NCI-H1436 treated with DMSO at 0.1 percent for 48 hours (cell line): ENCODE data around the gene HDLBP.
"Not testable (repeated sequence)": the region's sequence is repeated elsewhere in the genome, so short reads cannot be mapped to it uniquely, and the experiment has no call there.

Experiments
- DNase-seq: peaks from one replicate; lab custom pipeline; 2025; lab: John Stamatoyannopoulos, UW

The HDLBP gene

DNA sequence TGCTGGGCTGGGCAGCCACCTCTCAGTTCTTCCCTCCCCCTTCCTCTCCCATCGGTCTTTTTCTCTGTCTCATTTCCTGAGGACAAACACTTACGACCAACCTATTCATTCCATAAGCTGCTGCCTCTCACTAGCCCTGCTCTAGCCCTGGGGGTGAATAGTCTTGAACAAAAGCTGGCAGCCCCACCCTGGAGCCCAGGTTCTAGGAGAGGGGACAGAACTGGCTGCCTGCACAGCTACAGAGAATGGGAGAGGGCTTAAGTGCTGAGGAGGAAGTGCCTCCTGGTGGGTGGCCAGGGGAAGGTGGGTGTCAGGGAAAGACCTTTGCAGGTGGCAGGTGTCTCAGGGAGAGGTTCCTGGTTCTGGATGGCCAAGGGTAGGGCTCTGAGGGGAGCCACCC is 104.2 kb downstream of the HDLBP start:
- DNase-seq: no peak

DNA sequence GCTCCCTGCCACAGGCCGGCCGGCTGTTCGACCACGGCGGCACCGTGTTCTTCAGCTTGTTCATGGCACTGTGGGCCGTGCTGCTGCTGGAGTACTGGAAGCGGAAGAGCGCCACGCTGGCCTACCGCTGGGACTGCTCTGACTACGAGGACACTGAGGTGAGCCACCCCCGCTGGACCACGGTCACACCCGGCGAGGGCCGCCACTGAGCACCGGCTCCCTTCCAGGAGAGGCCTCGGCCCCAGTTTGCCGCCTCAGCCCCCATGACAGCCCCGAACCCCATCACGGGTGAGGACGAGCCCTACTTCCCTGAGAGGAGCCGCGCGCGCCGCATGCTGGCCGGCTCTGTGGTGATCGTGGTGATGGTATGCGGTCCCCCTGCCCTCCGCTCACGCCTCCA is 106.2 kb downstream of the HDLBP start:
- no peak for DNase-seq

GRCh38 chr2:241208058-241208457 is 107.4 kb downstream of the HDLBP start:
- no peak for DNase-seq

GRCh38 chr2:241207641-241208040 is 107.8 kb downstream of the HDLBP start:
- no peak for DNase-seq

DNA sequence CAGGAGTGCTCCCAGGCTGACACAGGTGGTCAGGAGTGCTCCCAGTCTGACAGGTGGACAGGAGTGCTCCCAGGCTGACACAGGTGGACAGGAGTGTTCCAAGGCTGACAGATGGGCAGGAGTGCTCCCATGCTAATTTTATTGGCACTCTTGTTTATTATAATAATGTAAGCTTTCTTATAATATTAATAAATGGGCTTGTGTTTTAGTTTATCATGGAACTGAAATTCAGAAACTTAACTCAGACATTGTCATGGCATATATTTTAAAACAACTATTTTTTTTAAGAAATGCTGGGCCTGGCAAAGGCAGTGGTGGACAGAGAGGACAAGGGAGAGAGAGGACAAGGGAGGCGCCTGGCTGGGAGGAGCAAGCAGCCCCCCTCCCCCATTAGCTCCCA is 108.3 kb downstream of the HDLBP start:
- DNase-seq: no peak

- DNase-seq: no peak
These were observed 110.4 kb downstream of the HDLBP start for GRCh38 chr2:241205086-241205485.

GRCh38 chr2:241204490-241204889 is 111.0 kb downstream of the HDLBP start:
- no peak for DNase-seq

DNA sequence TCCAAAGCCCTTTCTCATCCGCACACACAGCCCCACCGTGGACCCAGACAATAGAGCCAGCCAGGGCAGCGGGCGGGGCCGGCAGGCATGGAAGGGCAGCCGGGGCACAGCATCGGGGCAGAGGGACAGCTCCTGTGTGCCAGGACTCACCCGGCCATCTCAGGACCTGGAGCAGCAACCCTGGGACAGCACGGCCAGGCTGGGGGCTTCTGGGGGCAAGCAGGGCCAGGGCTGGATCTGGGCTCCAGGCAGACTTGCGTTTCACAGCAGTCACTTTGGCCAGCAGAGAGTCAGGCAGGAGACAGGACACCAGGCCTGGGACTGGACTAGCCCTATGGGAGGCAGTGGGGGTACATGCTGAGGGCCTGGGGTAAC is 111.5 kb downstream of the HDLBP start:
- DNase-seq: no peak

- no peak for DNase-seq
These were observed 112.1 kb downstream of the HDLBP start for GRCh38 chr2:241203218-241204009.

DNA sequence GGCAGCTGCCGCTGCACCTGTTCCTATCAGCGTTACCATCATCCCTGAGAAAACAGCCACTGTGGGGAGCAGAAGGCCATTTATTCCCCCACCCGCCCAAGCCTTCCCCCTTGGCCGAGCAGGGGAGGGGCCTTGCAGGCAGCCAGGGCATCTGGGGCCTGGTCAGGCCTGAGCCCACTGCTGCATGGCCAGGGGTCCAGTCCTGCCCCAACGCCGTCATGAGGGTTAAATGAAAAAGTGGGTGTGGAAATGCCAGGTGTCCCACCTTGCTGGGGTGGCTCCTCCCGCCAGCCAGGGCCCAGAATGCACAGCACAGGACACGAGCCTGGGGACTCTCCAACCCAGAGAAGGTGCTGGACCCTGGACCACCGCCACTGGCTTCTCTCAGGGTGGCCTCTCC is 112.8 kb downstream of the HDLBP start:
- DNase-seq: no peak

- DNase-seq: no peak
These were observed 113.2 kb downstream of the HDLBP start for GRCh38 chr2:241202268-241202585.

GRCh38 chr2:241201445-241202267 is 113.8 kb downstream of the HDLBP start:
- no peak for DNase-seq

GRCh38 chr2:241200822-241201395 is 114.6 kb downstream of the HDLBP start:
- DNase-seq: no peak

- no peak for DNase-seq
These were observed 115.3 kb downstream of the HDLBP start for GRCh38 chr2:241199897-241200821.

- no peak for DNase-seq
These were observed 116.2 kb downstream of the HDLBP start for GRCh38 chr2:241199286-241199685.

GRCh38 chr2:241198381-241199279 is 116.8 kb downstream of the HDLBP start:
- DNase-seq: no peak

GRCh38 chr2:241197947-241198346 is 117.5 kb downstream of the HDLBP start:
- no peak for DNase-seq

GRCh38 chr2:241197246-241197645 is 118.2 kb downstream of the HDLBP start:
- DNase-seq: not testable (repeated sequence)

GRCh38 chr2:241195506-241196130 is 119.9 kb downstream of the HDLBP start:
- no peak for DNase-seq

DNA sequence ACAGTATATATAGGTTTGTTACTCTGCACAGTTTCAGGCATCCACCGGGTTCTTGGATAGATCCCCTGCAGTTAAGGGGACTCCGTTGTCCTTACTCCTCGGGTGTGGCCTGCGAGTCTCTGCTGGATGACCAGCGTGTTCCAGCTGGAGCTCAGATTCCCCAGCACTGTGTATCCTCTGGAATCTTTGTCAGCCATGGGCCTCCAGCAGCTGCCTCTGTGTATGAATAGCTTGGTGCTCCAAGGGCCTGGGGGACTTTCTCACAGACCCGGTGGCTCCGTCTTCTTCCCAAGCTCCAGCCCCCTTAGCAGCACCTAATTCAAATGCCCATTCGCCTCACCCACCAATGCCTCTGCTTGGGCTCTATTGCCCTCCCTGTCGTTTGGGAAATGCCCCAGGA is 120.7 kb downstream of the HDLBP start:
- DNase-seq: no peak

- no peak for DNase-seq
These were observed 122.2 kb downstream of the HDLBP start for GRCh38 chr2:241193271-241193670.
